GM21786 (cell line): ENCODE results near the gene KDM2B.
A peak's percentile ranks its signal among the peaks of the same experiment; 100 is the strongest.

ENCODE experiments used
- ATAC-seq: cut with Tn5 transposase; IDR thresholded peaks from one replicate; pipeline ENCODE4 v1.9.1; 2021; ENCODE audit not compliant: unreplicated experiment

Gene KDM2B

DNA sequence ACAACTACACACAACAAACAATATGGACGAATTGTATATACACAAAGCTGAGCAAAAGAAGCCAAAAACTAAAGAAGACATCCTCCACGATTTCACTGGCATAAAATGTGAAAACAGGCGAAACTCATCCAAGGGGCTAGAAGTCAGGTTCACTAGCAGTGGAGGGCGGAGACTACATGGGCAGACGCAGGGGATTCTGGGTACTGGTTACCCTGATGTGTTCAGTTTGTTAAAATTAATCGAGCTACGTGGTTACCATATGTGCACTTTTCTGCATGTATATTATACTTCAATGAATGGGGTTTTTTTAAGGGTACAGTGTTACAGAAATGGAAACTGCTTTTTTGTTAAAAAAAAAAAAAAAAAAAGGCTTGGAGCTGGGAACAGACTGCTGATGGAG is 12.3 kb downstream of the KDM2B start:
- ATAC-seq: no peak

DNA sequence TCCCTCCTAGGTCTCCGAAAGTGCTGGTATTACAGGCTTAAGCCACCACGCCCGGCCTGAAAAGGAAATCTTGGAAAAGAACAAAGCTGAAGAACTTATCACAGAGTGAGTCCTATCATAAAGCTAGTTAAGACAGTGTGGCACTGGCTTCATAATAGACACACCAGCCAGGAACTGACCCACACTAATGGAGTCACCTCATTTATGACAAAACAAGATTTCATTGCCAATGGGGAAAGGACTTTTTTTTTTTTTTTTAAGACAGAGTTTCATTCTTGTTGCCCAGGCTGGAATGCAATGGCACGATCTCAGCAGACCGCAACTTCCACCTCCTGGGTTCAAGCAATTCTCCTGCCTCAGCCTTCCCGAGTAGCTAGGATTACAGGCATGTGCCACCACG is 15.7 kb downstream of the KDM2B start:
- ATAC-seq: no peak

- ATAC-seq: no peak
Observed at GRCh38 chr12:121562488-121562887, 18.3 kb downstream of the KDM2B start.

DNA sequence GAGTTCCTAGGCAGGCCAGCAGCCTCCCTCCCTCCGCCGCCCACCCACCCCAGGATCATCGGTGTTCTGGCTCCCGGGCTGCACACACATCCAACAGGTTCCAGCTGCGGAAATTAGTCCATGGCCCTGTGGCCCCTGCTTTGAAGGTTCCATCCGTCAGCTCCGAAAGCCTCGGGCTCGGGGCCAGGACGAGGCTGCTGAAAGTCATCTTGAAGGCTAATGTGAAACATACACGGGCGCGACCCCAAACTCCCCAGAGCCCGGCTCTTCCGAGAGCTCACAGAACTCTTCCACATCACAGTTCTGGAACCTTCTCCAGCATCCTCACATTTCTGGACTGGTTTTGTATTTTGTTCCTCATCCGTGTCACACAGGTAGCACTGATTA is 19.8 kb downstream of the KDM2B start:
- no peak for ATAC-seq

- ATAC-seq: no peak
Observed at GRCh38 chr12:121560392-121561008, 20.3 kb downstream of the KDM2B start.

DNA sequence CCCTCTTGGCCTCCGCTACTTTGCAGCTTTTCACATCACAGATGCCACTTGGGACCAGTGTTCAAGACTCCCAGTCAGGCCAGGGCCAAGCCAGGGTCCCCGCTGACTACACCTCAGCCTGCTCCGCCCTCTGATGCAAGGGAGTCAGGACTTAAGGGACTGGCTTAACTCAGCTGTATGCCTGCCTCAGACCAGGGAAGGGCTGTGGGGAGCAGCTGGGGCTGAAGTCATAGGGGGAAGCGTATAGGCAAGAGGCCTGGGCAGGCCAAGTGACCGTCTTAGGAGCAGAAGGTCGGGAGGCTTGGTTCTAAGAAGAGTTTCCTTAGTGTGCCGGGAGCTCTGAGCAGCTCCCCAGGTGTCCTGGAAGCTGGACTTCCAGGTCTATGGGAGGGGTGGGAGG is 21.9 kb downstream of the KDM2B start:
- ATAC-seq: no peak

GRCh38 chr12:121550974-121551634 is 29.7 kb downstream of the KDM2B start:
- no peak for ATAC-seq

- no peak for ATAC-seq
Observed at GRCh38 chr12:121549075-121549474, 31.7 kb downstream of the KDM2B start.

- ATAC-seq: no peak
Observed at GRCh38 chr12:121545480-121545879, 35.3 kb downstream of the KDM2B start.

DNA sequence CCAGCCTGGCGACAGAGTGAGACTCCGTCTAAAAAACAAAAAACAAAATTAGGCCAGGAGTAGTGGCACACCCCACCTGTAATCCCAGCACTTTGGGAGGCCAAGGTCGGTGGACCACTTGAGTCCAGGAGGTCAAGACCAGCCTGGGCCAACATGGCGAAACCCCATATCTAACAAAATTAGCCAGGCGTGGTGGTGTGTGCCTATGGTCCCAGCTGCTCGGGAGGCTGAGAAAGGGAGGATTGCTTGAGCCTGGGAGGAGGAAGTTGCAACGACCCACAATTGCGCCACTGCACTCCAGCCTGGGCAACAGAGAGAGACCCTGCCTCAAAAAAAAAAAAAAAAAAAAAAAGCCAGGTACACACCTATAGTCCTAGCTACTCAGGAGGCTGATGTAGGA is 37.0 kb downstream of the KDM2B start:
- ATAC-seq: no peak

GRCh38 chr12:121539908-121540307 is 40.9 kb downstream of the KDM2B start:
- ATAC-seq: no peak

DNA sequence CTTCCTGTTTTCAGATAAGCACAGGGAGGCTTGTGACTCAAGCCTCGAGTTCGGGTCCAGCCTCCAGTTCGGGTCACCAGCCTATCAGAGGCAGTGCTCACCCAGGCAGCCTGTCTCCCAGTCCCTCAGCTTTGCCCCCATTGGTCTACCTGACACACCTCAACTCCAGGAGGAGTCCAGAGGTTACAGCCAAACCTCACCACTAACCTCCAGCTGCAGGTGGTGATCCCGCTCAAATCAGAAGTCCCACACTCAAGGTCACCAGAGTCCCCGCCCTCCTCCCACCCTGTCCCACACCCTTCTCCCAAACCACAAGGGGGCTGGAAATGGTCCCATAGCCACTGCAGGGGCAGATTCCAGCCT is 42.1 kb downstream of the KDM2B start:
- no peak for ATAC-seq

DNA sequence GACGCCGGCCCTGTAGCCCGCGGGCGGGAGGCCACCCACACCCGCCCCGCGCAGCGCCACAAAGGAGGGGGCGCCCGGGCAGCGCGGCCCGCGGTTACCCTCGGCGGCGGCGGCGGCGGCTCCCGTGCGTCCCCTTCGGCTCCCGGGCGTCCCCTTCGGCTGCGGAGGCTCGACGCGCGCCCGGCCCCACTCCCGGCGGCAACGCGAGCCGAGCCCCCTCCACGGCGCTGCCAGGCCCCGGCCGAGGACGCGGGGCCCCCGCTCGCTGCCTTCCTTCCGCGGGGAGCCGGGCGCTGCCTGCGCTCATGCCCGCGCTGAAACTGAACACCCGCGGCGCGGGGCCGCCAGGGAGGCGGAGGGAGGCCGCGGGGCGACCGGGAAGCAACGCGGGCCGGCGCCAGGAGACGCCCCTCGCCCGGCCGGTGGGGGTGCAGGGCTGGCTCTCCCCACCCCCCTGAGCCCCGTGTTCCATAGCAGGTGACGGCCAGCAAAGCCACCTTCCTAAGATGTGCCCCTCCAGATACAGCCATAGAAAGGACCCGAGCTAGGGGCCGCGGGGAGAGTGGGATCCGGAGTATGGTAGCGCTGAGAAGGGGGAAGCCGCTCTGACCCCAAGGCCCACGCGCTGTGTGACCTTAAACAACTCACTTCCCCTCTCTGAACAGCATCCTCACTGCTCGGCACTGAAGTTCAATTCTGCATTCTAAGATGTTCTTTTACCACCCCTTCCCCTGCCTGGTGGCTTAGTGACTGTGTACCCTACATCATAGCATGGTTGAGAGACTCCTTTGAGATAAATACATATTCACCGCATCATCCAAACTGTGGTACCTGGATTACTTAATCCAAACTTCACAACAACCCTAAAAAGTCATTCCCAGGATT is 42.8 kb downstream of the KDM2B start:
- no peak for ATAC-seq

DNA sequence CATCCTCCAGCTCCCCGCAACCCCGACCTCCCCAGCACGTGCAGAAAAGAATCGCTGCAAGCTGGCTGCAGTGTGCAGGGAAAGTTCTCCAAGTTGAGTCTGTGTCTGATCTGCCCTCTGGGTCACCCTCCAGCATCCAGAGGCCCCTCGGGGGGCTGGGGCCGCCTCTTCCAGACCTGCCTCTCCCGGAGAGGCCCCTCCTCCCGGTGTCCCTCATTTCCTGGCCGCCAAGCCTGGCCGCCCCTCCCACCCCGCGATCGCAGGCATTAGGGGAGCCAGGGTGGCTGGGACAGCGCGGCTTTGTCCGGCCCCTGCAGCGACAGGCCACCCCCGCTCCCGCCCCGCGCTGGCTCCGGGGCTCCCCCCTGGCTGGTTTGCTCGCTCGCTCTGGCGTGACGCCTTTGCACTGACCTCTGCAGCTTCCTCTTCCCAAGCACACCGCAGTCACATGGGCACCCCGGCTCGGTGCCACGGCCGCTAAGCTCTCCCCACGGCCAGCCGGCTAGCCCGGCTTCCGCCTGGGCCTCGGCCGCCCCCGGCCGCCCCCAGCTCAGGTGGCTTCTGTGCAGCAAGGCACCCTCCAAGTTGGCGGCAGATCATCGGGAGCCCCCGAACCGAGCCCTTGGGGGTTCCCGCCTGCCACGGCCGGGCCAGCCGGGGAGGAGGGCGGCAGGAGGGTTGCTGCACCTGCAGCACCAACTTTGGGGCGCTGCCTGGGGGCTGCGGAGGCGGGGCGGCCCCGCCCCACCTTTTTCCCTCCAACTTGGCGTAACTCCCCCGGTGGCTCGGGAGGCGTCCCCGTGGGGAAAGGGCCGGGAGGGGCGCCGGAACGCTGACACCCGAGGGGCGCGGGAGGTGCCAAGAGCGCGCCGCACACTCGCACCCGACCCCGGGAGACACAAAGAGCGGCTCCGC is 43.7 kb downstream of the KDM2B start:
- peak; percentile 56 for ATAC-seq

GRCh38 chr12:121536054-121536898 is 44.5 kb downstream of the KDM2B start:
- ATAC-seq: peak; percentile 62

GRCh38 chr12:121535150-121536053 is 45.4 kb downstream of the KDM2B start:
- no peak for ATAC-seq

DNA sequence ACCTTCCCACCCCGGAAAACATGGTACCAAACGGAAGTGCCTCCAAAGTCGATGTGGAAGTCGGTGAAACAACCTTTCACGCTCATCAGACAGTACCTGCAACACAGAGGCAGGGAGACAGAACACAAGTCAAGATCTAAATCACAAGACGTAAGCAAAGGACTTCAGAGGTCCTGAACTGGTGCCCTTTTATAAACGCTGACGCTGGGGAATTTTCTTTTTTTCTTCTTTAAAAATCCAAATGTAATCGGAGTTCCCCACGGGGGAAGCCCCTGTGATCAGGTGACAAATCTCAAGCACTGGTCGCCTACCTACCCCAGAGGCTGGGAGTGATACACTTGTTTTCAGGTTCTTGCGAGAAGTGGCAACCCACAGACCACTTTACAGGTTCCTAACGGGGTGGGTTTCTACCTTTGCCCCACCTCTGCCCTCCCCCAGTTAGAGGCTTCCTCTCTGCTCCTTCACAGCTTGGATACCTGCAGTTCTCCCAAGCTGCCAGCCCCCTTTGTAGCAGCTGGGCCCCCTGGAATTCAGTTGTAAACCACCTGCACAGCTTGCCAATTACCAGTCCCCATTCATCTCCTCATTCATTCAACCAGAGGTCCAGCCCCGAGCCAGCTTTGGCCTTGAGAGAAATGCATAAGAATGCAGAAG is 46.2 kb downstream of the KDM2B start:
- ATAC-seq: no peak

- no peak for ATAC-seq
Observed at GRCh38 chr12:121533394-121534090, 47.3 kb downstream of the KDM2B start.
